Measurements from ENCODE around the gene SPO11. TPM values are rescaled to one million over a fixed set of nuclear protein-coding genes. Genes with fewer than 3 reads are reported as not detected.

The SPO11 gene
- total and polyA plus RNA-seq, 2 of the 13 experiments (the other 11 are each of a cell fraction or from before 2014, with no cell fraction given): not detected

GRCh38 chr20:57388953-57389694, 59.5 kb downstream of the SPO11 start (continued):
- TF ChIP-seq, protein P1, sequence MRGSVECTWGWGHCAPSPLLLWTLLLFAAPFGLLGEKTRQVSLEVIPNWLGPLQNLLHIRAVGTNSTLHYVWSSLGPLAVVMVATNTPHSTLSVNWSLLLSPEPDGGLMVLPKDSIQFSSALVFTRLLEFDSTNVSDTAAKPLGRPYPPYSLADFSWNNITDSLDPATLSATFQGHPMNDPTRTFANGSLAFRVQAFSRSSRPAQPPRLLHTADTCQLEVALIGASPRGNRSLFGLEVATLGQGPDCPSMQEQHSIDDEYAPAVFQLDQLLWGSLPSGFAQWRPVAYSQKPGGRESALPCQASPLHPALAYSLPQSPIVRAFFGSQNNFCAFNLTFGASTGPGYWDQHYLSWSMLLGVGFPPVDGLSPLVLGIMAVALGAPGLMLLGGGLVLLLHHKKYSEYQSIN (CRISPR knock-in tag; IDR thresholded peaks at IDR 0.05; ENCODE audit: borderline replicate concordance): no peak
- TF ChIP-seq, protein P2, sequence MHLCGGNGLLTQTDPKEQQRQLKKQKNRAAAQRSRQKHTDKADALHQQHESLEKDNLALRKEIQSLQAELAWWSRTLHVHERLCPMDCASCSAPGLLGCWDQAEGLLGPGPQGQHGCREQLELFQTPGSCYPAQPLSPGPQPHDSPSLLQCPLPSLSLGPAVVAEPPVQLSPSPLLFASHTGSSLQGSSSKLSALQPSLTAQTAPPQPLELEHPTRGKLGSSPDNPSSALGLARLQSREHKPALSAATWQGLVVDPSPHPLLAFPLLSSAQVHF (CRISPR knock-in tag; IDR thresholded peaks at IDR 0.05): no peak
- TF ChIP-seq NCOA2 (CRISPR knock-in tag; IDR thresholded peaks at IDR 0.05) (no peak), ZNF766 (CRISPR knock-in tag; IDR thresholded peaks at IDR 0.05; ENCODE audit: borderline replicate concordance) (0 out of 2 replicates have a peak, but pooled peaks have one; percentile 23), SUZ12 (IDR thresholded peaks at IDR 0.05; ENCODE audit: low read depth, low read length) (peak; percentile 34; the same call in 1 of the 2 replicates), ZFP82 (CRISPR knock-in tag; IDR thresholded peaks at IDR 0.05; ENCODE audit: borderline replicate concordance) (no peak), TP53 (CRISPR knock-in tag; conservative IDR thresholded peaks at IDR 0.05) (no peak), HIC2 (CRISPR knock-in tag; IDR thresholded peaks at IDR 0.05; ENCODE audit: low read depth) (0 out of 2 replicates have a peak, but pooled peaks have one; percentile 60), ZNF768 (CRISPR knock-in tag; IDR thresholded peaks at IDR 0.05) (0 out of 2 replicates have a peak, but pooled peaks have one; percentile 8), ZNF773 (CRISPR knock-in tag; IDR thresholded peaks at IDR 0.05; ENCODE audit: borderline replicate concordance) (no peak), ZNF253 (CRISPR knock-in tag; IDR thresholded peaks at IDR 0.05; ENCODE audit: borderline replicate concordance) (no peak), ZMAT3 (CRISPR knock-in tag; conservative IDR thresholded peaks at IDR 0.05) (no peak), ZNF235 (CRISPR knock-in tag; IDR thresholded peaks at IDR 0.05; ENCODE audit: borderline replicate concordance) (no peak), ZNF441 (CRISPR knock-in tag; IDR thresholded peaks at IDR 0.05; ENCODE audit: borderline replicate concordance) (no peak), RFXAP (CRISPR knock-in tag; IDR thresholded peaks at IDR 0.05; ENCODE audit: borderline replicate concordance) (peak; percentile 43; the same call in 1 of the 2 replicates), ZNF552 (CRISPR knock-in tag; IDR thresholded peaks at IDR 0.05; ENCODE audit: borderline replicate concordance) (no peak), SAFB2 (CRISPR knock-in tag; IDR thresholded peaks at IDR 0.05; ENCODE audit: borderline replicate concordance, low read depth) (no peak), NR1H2 (CRISPR knock-in tag; IDR thresholded peaks at IDR 0.05; ENCODE audit: borderline replicate concordance, low read depth) (no peak), TRAFD1 (CRISPR knock-in tag; IDR thresholded peaks at IDR 0.05; ENCODE audit: borderline replicate concordance) (no peak)
- TF ChIP-seq, protein P3, sequence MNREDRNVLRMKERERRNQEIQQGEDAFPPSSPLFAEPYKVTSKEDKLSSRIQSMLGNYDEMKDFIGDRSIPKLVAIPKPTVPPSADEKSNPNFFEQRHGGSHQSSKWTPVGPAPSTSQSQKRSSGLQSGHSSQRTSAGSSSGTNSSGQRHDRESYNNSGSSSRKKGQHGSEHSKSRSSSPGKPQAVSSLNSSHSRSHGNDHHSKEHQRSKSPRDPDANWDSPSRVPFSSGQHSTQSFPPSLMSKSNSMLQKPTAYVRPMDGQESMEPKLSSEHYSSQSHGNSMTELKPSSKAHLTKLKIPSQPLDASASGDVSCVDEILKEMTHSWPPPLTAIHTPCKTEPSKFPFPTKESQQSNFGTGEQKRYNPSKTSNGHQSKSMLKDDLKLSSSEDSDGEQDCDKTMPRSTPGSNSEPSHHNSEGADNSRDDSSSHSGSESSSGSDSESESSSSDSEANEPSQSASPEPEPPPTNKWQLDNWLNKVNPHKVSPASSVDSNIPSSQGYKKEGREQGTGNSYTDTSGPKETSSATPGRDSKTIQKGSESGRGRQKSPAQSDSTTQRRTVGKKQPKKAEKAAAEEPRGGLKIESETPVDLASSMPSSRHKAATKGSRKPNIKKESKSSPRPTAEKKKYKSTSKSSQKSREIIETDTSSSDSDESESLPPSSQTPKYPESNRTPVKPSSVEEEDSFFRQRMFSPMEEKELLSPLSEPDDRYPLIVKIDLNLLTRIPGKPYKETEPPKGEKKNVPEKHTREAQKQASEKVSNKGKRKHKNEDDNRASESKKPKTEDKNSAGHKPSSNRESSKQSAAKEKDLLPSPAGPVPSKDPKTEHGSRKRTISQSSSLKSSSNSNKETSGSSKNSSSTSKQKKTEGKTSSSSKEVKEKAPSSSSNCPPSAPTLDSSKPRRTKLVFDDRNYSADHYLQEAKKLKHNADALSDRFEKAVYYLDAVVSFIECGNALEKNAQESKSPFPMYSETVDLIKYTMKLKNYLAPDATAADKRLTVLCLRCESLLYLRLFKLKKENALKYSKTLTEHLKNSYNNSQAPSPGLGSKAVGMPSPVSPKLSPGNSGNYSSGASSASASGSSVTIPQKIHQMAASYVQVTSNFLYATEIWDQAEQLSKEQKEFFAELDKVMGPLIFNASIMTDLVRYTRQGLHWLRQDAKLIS (CRISPR knock-in tag; IDR thresholded peaks at IDR 0.05): no peak
